NOMO-1 treated with dmso at 0.1 percent for 144 hours (cell line): ENCODE results near the gene CKAP2L.

Experiments used
- DNase-seq: peaks from one replicate; lab custom pipeline; 2025; ENCODE audit not compliant: unreplicated experiment; lab: John Stamatoyannopoulos, UW

The CKAP2L gene

DNA sequence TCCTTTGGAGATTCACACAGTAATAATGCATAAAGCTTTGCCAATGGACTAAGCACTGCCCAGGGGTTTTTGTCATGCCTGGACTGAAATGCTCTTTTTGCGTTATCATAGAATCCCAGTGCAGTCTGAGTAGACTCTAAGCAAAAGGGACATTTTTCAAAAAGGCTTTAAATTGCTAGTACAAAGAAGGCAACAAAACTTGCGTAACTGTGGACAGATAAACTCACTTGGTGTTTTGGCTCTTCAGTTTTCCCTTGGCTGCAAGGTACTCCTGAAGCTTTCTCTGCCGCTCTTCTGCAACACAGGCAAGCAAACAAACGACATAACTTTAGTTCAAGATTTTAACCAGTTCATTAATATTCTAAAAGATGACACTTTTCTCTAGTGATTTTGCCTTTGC lies 2.1 kb downstream of the CKAP2L start:
- no peak for DNase-seq

DNA sequence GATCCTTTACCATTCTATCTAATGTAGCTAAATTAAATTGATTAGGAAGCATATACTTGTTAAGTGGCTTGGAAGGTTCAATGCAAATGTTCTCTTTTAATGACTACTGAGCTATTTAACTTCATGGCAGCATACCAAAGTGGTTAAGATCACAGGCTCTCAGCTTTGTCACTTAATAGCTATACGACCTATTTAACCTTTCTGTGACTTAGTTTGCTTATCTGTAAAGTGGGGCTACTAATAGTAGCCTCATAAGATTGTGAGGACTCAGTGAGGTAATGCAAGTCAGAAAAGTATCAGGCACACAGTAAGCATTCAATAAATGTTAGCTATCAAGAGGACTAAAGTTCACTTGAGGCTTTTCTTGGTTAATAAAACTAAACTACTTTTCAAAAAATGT lies 4.3 kb downstream of the CKAP2L start:
- DNase-seq, result no peak

DNA sequence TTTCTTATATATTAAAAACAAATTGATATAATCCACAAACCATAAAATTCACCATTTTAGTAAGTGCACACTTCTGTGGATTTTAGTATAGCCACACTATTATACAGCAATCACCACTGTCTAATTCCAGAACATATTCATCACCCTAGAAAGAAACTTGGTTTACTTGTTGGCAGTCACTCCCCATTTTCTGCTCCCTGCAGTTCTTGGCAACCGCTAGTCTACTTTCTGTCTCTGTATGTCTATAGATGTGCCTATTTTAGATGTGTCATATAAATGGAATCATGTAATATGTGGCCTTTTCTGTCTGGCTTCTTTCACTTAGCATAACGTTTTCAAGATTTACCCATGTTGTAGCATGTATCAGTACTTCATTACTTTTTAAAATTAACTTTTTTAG lies 5.7 kb downstream of the CKAP2L start:
- DNase-seq, result no peak

DNA sequence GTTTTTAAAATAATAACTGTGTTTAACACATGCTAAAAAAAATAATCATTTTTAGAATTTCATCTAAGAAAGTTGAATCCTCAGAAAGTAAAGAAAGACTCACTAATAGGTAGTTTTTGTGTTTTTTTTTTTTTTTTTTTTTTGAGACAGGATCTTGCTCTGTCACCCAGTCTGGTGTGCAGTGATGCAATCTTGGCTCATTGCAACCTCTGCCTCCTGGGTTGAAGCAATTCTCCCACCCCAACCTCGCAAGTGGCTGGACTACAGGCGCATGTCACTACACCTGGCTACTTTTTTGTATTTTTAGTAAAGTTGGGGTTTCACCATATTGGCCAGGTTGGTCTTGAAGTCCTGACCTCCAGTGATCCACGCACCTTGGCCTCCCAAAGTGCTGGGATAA lies 7.1 kb downstream of the CKAP2L start:
- DNase-seq, result no peak

DNA sequence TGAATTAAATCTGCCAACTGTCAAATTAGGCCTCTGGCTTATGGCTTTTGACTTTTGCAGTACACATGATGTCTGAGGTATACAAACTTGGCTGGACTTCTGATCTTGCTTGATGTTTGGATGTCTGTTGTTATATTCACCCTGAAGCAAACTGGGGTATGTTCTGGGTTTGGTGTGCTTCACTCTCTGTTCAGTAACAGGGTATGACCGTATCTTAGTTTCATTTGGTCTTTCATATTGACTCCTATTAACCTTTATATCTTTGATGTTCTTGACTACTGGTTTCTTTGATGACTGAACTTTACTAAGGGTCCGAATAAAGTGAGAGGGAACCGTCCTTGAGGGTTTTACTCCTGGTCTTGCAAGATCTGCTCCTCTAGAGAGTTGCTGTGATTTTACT lies 8.2 kb downstream of the CKAP2L start:
- no peak for DNase-seq

DNA sequence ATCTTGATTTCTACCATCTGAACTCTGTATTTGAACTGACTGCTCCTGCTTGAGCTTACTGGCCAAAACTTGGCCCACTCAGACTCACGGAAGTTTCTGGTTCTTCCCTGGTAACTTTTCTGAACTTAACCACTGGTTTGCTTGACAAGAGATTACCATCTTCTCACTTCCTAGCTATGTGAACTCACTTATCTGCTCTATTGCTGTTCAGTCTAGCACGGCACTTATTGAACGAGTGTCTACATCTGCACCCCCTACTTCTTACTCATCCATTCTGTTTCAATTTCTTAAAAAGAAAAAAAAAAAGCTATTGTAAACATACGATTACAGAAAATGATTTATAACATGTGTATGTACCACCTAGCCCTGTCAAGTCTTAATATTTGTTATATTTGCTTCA lies 9.0 kb downstream of the CKAP2L start:
- no peak for DNase-seq

DNA sequence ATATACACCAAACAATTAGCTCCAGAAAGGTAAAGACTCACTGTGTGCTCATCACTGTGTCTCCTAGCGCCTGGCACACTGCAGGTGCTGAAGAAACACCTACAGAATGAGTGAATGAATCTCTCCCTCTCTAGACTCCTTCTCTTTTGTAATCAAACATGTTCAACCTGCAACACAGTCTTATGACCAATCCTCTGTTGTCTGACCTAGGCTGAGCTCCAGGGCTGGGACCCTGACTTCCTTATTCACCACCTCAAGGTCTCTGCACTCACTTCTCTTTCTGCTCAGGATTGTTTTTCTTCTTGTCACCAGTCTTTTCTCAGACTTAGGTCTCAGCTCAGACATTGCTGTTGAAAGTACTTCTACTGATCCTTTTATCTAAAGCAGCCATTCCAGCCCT lies 9.8 kb downstream of the CKAP2L start:
- peak; percentile 45 for DNase-seq

DNA sequence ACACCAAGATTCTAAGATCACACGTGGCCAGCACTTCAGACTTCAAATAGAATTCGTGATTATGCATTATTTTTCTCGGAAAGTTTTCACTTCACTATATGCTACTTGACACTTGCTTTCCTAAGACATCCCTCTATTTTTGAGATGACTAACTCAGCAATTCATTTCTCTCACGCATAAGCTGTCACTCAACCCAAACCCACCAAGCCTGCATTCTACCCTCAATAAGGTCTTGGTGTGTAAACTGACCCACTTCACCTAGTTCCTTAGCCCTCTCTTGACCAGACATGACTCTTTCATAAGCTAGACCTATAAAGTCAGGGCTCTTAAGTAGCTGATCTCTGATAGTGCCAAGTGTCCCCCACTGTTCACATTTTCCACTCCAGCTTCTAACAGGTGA lies 11.7 kb downstream of the CKAP2L start:
- no peak for DNase-seq

DNA sequence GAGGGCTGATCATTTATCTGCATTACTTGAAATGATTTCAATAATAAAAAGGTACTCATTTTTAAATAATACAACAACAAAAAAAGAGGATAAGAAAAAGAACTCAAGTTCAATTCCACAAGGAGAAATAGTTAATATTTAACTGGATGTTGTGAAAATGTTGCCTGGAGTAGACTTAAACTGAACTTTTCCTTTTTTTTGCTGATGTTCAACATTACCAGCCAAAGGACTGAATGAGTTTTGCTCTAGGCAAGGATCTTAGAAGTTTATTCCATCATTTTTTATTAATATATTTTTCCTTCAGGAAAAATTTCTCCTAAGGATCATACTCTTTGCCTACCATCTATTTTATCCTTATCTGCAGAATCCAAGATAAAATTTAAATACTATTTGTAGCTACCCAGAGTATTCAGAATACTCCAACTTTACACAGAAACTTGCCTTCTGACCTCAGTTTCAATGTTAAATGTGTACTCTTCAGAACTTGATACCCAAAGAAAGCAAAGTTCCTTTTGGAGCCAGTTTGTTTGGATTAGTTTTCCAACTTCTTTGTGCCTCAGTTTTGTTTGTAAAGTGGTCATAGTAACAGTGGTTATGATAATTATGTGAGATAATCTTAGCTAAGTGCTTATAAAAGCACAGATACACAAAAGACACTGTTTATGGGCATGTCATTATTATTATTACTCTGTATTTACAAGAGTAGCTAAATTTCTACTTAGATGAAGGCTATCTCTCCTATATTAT lies 12.8 kb downstream of the CKAP2L start:
- no peak for DNase-seq

DNA sequence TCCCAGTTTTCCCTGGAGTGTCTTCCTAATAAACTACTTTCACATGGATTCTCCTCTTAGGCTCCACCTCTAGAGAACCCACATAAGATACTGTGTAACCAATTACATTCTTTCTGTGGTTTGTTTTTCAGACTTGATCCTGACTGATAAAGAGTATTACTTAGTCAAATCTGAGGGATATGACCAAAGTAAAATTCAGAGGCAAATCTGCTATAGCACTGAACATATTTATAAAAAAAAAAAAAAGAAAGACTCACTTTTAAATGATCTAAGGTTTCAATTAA lies 13.9 kb downstream of the CKAP2L start:
- DNase-seq, result no peak

DNA sequence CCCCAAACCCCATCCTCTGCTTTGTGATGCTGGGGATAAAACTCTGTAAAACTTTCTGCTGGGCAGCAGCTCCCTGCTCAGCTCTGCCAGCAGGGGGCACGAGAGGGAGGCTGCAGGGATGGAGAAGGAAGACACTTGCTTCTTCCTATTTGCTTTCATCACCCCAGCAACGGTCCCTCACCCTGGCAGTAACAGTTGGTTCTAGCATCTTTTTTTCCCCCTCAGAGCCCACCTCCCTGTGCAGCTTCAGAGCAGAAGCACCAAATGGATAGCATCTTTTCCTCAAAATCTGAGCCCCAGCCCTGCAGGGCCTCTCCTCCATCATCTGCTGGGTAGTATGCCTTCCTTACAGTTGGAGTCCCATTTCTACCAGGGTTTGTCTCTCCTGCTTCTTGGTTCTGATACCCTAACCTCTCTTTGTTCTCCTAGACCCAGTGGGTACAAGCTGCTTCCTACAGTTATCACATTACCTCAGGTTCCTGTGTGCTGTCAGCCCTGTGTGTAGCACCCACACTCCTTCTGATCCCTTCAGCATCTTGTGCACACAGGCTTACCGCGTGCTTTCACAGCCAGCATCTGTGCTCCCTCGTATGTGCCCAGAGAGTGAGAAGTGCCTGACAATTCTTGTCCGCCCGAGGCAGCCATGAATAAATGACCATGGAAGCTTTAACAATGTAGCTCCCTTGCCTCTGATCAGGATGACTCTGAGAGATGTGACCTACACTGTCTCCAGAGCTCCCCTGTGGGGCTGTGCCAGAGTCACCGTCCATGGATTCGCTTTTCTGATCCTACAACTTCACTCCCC lies 14.5 kb downstream of the CKAP2L start:
- peak; percentile 48 for DNase-seq

DNA sequence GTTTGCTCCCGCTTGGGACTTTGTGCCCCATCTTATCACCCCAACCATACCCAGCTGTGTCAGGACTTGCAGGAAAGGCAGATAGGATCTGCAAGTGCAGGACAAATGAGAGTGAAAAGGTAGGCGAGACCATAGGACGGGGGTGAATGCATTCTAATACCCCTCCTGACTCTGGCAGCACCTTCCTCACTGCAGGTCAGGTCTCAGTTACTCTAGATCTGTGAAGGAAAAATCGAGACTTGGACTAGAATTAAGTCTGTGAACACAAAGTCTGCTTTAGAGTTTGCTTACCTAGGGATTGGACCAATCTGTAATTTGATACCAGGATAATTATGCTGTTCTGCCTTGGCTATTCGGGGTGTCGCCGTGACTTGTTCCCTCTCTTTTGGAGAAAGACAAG lies 23.9 kb downstream of the CKAP2L start:
- no peak for DNase-seq

DNA sequence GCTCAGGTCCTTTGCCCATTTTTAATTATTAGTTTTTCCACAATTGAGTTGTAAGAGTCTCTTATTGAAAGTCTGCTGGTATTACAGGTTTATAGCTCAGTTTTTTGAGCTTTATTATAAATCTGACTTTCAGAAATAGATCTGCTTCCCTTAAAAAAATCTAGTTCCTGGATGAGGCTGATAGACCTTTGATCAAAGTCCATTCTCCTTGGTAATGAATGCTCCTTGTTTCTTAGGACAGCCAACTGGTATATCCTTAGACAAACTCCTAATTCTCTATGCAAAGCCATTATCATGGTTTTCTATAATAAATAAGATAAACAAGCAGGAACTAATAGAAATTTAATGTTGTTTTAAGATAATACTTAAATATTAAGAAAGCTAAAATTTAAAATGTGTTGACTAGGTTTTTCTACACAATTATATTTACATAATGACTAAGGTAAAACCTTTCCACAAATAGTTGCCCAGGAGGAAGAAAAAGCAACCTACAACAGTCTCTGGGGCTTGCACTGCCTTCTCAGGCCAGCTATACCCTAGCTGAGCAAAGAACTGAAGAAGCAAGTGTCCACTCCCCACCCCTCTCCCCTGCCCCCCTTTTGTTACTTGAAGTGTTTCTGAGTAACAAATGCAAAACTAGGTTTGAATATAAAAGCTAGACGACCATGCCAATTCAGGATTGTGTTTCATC lies 26.7 kb downstream of the CKAP2L start:
- no peak for DNase-seq

DNA sequence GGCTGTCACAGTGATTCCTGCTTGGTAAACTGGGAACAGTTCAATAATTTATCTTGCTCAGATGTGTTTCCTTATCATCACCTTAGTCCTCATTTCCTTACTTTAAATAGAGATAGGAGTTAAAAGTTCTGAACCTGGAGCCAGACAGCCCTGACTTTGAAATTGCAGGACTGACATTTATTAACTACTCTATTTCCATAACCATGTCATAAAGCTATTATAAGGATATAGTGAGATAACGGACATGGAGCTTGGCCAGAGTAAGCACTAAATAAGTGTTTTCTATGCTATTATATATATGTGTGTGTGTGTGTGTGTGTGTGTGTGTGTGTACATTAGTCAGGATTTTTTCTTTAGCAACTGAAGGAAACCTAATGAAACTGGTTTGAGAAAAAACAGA lies 30.5 kb downstream of the CKAP2L start:
- no peak for DNase-seq

DNA sequence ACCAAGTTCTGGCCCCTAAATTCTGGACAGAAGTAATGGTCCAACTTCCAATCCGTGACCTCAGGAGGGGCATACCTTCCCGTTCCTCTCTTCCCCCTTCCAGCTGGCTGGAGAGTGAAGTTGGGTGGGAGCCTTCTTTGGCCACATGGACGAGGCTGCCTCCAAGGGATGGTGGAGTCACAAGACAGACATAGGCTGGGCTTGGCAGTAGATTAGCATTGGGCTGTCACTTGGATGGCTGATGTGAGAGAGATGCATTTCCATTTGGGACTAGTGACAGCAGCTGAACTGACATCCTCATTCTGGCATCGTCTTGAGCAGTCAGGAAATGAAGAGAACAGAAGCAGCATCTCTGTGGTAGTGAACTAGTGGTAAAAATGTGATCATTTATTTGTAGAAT lies 31.0 kb downstream of the CKAP2L start:
- DNase-seq, result no peak

DNA sequence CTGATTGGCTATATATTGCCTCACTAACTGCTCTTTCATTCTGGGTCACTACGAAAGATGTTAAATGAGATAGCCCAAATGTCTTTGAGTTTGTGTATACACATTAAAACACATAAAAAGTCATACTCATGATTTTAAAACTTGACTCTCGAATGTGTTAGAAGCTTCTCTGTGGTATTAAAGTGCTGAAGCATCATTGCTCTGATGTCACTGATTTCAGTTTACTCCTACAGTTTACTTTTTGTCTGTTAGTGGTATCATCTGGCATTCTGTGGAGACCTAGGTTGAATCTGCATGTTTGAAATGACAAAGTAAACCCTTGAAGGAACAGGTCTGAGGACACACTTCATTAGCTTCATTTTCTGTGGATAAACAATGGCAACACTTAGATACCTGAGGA lies 32.9 kb downstream of the CKAP2L start:
- no peak for DNase-seq

DNA sequence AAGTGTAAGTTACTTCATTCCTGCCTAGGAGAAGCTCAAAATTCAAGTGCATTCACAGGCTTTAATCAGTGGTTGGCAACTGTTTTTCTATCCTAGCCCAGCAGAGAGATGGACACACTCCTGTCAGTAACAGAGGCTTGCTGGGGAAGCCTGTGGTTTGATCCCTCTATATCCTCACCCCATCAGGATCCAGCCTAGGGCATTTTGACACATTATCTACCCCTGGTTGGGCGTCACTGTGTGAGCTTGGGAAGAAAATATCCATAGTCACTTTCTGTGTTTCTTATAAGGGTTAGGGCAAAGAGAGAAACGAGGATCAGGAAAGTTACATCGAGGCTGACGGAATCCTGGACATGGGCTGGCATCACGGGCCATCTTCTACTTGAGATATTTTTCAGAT lies 33.6 kb downstream of the CKAP2L start:
- DNase-seq, result no peak

DNA sequence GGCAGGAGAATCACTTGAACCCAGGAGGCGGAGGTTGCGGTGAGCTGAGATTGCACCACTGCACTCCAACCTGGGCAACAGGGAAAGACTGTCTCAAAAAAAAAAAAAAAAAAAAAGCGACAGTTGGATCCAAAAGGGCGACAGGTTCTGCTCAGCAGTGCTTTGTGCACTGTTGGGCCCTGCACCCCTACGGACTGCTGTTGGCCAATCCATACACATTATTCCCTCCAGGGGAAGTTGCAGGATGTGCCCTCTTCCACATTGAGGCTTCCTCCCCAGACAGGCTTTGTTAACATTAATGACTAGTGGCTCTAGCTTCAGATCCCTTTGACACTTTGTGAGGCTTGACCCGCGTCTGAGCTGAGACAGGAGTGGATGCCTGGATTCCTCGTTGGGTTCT lies 34.2 kb downstream of the CKAP2L start:
- no peak for DNase-seq

DNA sequence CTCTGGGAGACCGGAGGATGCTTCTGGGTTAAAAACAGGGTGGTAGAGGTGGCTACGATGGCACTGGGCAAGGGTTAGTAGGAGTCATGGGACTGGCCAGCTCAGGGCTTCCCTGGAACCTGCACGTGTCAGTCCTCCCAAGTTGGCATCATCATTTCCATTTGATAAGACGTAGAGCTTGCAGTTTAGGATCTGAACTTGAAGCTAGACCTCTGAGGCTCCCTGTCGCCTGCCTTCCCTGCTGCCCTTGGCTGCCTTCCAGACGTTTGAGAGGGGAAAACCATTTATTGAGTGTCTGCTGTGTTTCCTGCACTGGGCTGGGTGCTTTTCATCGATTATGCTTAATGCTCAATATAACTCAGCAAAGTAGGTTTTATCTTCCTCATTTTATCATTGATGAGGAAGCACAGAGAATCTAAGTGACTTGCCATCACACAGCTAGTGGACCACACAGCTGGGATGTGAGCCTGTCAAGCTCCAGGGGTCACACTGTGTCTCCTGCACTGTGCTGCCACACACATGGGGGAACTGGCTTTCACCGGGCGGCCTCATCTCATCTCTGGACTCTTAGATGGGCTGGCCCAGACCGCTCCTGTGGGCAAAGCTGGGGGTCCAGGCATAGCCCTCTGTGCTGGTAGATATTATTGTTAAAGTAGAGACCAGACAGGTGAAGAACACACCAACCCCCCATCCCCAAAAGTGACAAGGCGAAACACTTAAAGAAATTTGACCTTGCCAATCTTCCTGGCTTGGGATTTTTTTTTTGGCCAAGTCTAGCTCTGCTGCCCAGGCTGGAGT lies 35.8 kb downstream of the CKAP2L start:
- no peak for DNase-seq

DNA sequence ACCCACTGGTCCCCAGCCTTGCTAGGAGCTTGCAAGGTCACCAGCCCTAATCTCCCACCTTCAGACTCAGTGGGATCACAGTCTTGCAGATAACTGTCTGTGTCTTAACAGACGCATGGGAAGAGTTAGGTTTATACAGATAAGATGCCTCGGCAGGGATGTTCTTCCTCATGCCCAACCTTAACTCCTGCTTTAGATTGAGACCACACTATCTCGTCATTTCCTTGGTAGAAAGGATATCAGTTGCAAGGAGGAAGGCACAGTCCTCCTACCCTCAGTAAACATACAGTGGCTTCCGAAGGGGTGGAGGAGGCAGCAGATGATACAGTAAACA lies 36.4 kb downstream of the CKAP2L start:
- DNase-seq, result no peak

DNA sequence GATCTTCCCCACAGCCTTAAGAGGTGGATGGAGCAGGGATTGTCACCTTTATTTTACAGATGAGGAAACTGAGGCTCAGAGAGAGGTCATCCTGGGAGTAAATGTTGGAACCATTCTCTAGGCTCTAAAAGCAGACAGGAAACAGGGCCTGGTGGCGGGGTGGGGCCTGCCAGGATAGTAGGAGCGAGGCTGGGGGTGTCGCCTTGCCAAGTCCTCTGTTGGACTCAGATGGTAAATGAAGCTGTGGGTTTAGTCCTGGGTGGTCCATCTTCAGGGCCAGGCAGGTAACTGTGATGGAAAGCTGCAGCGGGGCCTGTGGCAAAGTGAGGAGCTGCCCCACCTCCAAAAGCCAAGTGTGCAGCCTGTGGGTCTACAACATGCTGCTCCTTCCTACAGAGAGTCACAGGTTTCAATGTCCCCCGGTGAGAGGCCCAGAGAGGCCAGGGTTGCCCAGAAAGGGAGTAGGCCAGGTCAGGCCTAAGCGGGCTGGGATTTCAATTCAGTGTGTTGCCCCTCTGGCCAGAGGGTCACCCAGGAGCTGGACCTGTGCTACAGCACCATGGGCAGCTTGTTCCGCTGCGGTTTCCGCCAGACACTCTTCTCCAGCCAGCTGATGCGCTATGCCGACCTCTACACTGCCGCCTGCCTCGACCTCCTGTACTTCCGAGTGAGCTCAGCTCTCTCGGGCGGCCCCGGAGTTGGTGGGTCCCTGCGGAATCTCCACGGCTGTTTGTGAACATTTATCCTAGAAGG lies 37.0 kb downstream of the CKAP2L start:
- no peak for DNase-seq
